ENCODE measurements around the gene LST1.
"Not testable (repeated sequence)": the region's sequence is repeated elsewhere in the genome, so short reads cannot be mapped to it uniquely, and the experiment has no call there.

Gene LST1

DNA sequence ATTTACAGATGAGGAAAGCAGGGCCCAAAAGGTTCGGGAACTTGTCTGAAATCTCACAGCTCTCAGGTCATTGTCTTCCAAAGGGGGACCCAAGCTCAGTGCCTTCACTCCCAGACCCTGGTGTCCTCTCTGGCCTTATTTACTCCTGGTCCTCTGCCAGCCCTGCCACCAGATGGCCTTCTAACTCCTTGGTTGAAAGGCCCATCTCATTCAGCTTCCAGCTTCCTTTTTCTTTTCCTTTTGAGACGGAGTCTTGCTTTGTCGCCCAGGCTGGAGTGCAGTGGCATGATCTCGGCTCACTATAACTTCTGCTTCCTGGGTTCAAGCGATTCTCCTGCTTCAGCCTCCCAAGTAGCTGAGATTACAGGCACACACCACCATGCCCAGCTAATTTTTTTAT is 34.7 kb upstream of the LST1 start:
- not testable (repeated sequence) for H2AFZ ChIP-seq (ENCODE audit: low read length); H3K9me2 ChIP-seq (replicated peaks; ENCODE audit: insufficient read depth, low read length); H3F3A ChIP-seq (ENCODE audit: insufficient read depth, low read length); H3K36me3 ChIP-seq (replicated peaks; ENCODE audit: insufficient read depth, low read length); H3K4me3 ChIP-seq (ENCODE audit: low read length); H3K9ac ChIP-seq (ENCODE audit: low read length); H3K4me1 ChIP-seq (ENCODE audit: low read length); H3K79me2 ChIP-seq (ENCODE audit: low read length); H3K27me3 ChIP-seq (replicated peaks; ENCODE audit: insufficient read depth, low read length); H3K4me2 ChIP-seq (ENCODE audit: low read depth, low read length); H4K20me1 ChIP-seq (ENCODE audit: insufficient read depth, low read length); H3K27ac ChIP-seq (ENCODE audit: low read length); H3K9me3 ChIP-seq (replicated peaks; ENCODE audit: insufficient read depth, low read length)
- TF ChIP-seq, protein P1, sequence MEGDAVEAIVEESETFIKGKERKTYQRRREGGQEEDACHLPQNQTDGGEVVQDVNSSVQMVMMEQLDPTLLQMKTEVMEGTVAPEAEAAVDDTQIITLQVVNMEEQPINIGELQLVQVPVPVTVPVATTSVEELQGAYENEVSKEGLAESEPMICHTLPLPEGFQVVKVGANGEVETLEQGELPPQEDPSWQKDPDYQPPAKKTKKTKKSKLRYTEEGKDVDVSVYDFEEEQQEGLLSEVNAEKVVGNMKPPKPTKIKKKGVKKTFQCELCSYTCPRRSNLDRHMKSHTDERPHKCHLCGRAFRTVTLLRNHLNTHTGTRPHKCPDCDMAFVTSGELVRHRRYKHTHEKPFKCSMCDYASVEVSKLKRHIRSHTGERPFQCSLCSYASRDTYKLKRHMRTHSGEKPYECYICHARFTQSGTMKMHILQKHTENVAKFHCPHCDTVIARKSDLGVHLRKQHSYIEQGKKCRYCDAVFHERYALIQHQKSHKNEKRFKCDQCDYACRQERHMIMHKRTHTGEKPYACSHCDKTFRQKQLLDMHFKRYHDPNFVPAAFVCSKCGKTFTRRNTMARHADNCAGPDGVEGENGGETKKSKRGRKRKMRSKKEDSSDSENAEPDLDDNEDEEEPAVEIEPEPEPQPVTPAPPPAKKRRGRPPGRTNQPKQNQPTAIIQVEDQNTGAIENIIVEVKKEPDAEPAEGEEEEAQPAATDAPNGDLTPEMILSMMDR (IDR thresholded peaks at IDR 0.05; ENCODE audit: low read length): peak; percentile 52
- peak; percentile 21 for DNase-seq

DNA sequence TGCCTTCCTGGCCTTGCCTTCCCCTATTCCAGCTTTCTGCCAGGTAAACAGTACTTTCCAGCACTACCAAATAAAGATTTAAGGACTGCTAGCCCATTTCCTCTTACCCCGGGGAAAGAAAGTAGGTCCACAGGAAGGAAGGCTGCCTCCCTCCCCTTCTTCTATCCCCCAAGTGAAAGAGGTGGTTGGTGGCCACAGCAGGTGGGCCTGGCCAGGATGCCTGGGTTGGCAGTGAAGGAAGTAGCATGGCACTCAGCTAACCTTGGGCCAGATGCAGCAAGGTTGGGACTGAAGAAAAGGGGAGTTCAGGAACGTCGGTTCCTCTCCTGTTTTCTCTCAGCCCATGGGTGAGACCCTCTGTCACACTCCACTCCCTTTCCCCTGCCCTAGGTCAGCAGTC is 29.8 kb upstream of the LST1 start:
- no peaks in the 10 kb centered on the region for H3K27me3 ChIP-seq (replicated peaks; ENCODE audit: insufficient read depth, low read length)
- H3K27ac ChIP-seq (ENCODE audit: low read length): no peak overlapping the region
- no peak overlapping the region for H3K9ac ChIP-seq (ENCODE audit: low read length)
- H4K20me1 ChIP-seq (ENCODE audit: insufficient read depth, low read length): peaks cover 10% of the 10 kb centered on the region; the same call in 1 of the 2 replicates
- no peaks in the 10 kb centered on the region for H3K36me3 ChIP-seq (replicated peaks; ENCODE audit: insufficient read depth, low read length)
- peaks cover 32% of the 10 kb centered on the region for H3K4me1 ChIP-seq (ENCODE audit: low read length)
- no peak overlapping the region for H3K4me2 ChIP-seq (ENCODE audit: low read depth, low read length)
- no peak overlapping the region for H2AFZ ChIP-seq (ENCODE audit: low read length)
- no peak overlapping the region for H3K4me3 ChIP-seq (ENCODE audit: low read length)
- H3F3A ChIP-seq (ENCODE audit: insufficient read depth, low read length): peaks cover 15% of the 10 kb centered on the region
- H3K9me2 ChIP-seq (replicated peaks; ENCODE audit: insufficient read depth, low read length): no peaks in the 10 kb centered on the region
- no peaks in the 10 kb centered on the region for H3K79me2 ChIP-seq (ENCODE audit: low read length)
- no peak for TF ChIP-seq EZH2 (optimal IDR thresholded peaks at IDR 0.05; ENCODE audit: low read depth, low read length)
- TF ChIP-seq, protein P1 (IDR thresholded peaks at IDR 0.05; ENCODE audit: low read length): no peak
- no peak for TF ChIP-seq EZH2phosphoT487 (IDR thresholded peaks at IDR 0.05; ENCODE audit: low read length)
- H3K9me3 ChIP-seq (replicated peaks; ENCODE audit: insufficient read depth, low read length): no peaks in the 10 kb centered on the region
- DNase-seq: no peak

DNA sequence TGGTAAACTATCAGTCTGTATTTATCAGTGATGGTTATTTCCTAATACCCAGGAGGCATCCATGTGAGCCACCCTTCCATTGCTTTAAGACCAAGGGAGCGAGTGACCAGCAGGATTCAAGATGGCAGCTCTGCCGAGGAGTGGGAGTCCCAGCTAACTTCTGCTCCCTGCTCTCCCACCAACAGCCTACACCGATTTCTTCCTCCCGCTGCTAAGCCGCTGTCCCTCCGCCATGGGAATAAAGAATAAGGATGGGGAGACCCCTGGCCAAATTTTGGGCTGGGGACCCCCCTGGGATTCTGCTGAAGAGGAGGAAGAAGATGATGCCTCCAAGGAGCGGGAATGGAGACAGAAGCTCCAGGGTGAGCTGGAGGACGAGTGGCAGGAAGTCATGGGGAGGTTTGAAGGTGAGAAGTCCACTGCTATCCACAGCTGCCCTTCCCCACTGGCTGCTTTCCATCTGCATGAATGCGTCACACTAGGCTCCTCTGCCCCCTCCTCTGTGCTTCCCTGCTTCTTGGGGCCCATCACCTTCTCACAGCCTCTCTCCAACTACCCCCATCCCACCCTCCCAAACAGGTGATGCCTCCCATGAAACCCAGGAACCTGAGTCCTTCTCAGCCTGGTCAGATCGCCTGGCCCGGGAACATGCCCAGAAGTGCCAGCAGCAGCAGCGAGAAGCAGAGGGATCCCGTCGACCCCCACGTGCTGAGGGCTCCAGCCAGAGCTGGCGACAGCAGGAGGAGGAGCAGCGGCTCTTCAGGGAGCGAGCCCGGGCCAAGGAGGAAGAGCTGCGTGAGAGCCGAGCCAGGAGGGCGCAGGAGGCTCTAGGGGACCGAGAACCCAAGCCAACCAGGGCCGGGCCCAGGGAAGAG is 28.4 kb upstream of the LST1 start:
- Histone ChIP-seq H3K79me2 (ENCODE audit: low read length) (no peaks in the 10 kb centered on the region), H3K9ac (ENCODE audit: low read length) (no peak overlapping the region), H3K4me3 (ENCODE audit: low read length) (no peak overlapping the region), H3K4me1 (ENCODE audit: low read length) (peaks cover 32% of the 10 kb centered on the region), H3K27ac (ENCODE audit: low read length) (no peak overlapping the region), H3K4me2 (ENCODE audit: low read depth, low read length) (no peak overlapping the region), H4K20me1 (ENCODE audit: insufficient read depth, low read length) (peaks cover 10% of the 10 kb centered on the region; the same call in 1 of the 2 replicates), H3F3A (ENCODE audit: insufficient read depth, low read length) (peaks cover 15% of the 10 kb centered on the region), H3K9me2 (replicated peaks; ENCODE audit: insufficient read depth, low read length) (no peaks in the 10 kb centered on the region), H3K27me3 (replicated peaks; ENCODE audit: insufficient read depth, low read length) (0 out of 2 replicates have a peak, but pooled peaks cover 7% of the 10 kb centered on the region), H2AFZ (ENCODE audit: low read length) (no peak overlapping the region), H3K36me3 (replicated peaks; ENCODE audit: insufficient read depth, low read length) (no peaks in the 10 kb centered on the region), H3K9me3 (replicated peaks; ENCODE audit: insufficient read depth, low read length) (no peaks in the 10 kb centered on the region)
- TF ChIP-seq EZH2phosphoT487 (IDR thresholded peaks at IDR 0.05; ENCODE audit: low read length): no peak
- TF ChIP-seq, protein P1 (IDR thresholded peaks at IDR 0.05; ENCODE audit: low read length): no peak
- no peak for TF ChIP-seq EZH2 (optimal IDR thresholded peaks at IDR 0.05; ENCODE audit: low read depth, low read length)
- DNase-seq: no peak
